ENCODE data around the gene OTUB1.

The OTUB1 gene

DNA sequence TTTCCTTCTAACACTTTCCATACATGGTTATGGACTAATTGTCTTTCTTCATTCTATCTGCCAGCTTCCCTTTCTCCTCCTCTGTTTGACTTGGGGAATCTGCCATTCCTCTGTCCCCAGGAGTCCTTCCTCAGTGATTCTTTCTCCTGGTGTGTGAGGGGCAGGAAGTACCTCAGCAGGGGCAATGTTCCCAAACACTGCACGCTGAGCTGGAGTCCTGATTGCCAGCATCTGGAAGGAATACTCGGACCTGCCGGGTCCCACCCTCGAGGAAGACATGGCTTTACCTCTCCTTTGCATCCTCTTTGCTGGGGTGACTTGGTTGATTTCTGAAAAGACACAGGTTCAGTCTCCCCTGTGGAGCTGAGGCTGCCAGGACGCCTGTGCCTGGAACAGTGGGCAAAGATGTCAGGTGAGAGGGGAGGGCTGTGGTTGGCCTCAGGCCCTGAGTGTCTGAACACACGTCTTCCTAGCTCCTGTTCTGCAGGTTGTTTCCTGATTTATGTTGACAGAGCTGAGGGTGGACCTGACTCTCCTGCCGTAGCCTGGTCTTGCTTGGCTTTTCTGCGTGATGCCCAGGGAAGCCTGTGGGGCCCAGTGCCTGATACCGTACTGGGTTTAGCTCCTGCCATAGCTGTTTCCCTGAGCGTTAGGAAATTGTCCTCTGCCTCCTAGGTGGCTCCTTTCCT, 7.5 kb upstream of the OTUB1 start:
- TF ChIP-seq, protein P1, sequence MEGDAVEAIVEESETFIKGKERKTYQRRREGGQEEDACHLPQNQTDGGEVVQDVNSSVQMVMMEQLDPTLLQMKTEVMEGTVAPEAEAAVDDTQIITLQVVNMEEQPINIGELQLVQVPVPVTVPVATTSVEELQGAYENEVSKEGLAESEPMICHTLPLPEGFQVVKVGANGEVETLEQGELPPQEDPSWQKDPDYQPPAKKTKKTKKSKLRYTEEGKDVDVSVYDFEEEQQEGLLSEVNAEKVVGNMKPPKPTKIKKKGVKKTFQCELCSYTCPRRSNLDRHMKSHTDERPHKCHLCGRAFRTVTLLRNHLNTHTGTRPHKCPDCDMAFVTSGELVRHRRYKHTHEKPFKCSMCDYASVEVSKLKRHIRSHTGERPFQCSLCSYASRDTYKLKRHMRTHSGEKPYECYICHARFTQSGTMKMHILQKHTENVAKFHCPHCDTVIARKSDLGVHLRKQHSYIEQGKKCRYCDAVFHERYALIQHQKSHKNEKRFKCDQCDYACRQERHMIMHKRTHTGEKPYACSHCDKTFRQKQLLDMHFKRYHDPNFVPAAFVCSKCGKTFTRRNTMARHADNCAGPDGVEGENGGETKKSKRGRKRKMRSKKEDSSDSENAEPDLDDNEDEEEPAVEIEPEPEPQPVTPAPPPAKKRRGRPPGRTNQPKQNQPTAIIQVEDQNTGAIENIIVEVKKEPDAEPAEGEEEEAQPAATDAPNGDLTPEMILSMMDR (IDR thresholded peaks at IDR 0.05; ENCODE audit: insufficient read depth, low read depth, low read length, missing control alignments): no peak
- no peak for DNase-seq (ENCODE audit: low read depth)
- no peak overlapping the region for H3K4me3 ChIP-seq (ENCODE audit: low read depth, low read length)

DNA sequence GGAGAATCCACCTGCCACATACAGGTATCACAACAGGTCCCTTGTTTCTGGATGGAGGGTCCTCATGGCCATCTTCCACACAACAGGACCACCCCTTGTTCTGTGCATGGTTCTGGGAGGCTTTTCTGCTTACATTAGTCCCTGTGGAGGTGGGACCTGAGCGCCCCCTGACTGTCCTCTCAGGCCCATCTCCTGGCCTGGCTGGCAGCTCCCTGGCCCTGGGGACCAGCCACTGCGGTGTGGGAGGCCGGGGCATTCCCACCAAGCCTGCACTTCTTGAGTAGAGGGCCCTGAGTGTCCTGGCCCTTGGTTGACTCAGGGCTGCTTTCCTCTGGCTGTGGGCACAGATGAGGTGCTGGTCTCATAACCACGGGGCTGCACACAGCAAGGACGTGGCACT, 6.8 kb upstream of the OTUB1 start:
- DNase-seq (ENCODE audit: low read depth): no peak
- H3K4me3 ChIP-seq (ENCODE audit: low read depth, low read length): no peak overlapping the region
- TF ChIP-seq, protein P1 (IDR thresholded peaks at IDR 0.05; ENCODE audit: insufficient read depth, low read depth, low read length, missing control alignments): no peak

DNA sequence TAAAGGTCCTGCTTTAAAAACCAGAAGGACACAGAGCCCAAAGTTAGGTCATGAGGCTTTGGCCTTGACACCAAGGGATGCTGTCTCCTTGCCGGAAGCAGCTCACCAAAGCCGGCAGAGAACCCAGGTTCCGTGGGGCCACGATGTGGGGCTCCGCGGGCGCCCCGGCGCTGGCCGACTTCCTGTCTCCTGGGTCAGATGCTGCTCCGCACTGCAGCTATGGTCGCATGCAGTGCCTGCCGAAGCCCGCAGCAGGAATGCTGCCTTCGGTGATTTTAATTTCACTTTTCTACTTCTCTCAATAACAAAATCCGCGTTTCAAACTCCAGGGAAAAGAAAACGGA, 454 bp upstream of the OTUB1 start:
- peak; percentile 82 for DNase-seq (ENCODE audit: low read depth)
- TF ChIP-seq, protein P1 (IDR thresholded peaks at IDR 0.05; ENCODE audit: insufficient read depth, low read depth, low read length, missing control alignments): no peak
- peak overlapping the region; percentile 92 for H3K4me3 ChIP-seq (ENCODE audit: low read depth, low read length)

DNA sequence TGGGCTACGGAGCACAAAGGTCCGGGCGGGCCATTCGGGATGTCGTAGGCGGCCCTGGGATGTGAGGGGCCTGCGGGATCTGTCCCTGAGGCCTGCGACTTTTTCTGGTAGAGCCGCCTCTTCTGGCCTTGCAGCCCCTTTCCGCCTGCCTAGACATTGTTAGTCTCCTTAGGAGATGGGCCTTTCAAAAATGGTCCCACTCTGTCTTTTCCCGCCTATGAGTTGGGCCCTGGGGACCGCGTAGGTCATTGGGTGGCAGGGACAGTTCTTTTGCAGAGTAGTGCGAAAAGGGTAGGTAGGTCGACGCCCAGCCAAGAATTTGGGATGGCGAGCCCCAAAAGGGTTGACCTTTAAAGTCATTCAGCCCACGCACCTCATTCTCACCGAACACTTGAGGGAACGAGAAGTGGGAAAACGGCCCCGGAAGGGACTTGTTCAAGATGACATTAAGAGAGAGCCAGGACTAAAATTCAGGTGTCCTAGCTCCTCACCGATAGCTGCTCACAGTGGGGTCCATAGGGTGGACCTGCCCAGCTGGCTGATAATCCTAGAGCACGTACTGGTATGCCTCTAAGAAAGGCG, 785 bp downstream of the OTUB1 start:
- TF ChIP-seq, protein P1 (IDR thresholded peaks at IDR 0.05; ENCODE audit: insufficient read depth, low read depth, low read length, missing control alignments): no peak
- DNase-seq (ENCODE audit: low read depth): no peak
- peak overlapping the region; percentile 92 for H3K4me3 ChIP-seq (ENCODE audit: low read depth, low read length)

DNA sequence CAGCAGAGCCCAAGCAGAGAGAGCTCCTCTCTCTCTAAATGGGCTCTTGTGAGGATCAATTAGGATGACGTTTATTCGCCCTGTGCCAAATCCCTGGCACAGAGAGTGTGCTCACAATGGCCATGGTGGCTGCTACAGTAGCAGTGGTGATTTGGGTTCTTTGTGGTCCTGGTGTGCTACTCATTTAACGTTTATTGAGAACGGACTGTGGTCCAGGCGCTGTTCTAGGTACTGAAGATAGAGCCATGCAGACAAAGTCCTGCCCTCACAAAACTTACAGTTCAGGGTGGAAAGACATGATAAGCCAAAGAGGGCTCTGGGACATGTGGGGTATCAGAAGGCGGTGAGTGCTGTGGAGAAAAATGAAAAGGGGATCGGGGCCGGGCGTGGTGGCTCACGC, 5.3 kb downstream of the OTUB1 start:
- TF ChIP-seq, protein P1 (IDR thresholded peaks at IDR 0.05; ENCODE audit: insufficient read depth, low read depth, low read length, missing control alignments): no peak
- no peak for DNase-seq (ENCODE audit: low read depth)
- H3K4me3 ChIP-seq (ENCODE audit: low read depth, low read length): no peak overlapping the region

DNA sequence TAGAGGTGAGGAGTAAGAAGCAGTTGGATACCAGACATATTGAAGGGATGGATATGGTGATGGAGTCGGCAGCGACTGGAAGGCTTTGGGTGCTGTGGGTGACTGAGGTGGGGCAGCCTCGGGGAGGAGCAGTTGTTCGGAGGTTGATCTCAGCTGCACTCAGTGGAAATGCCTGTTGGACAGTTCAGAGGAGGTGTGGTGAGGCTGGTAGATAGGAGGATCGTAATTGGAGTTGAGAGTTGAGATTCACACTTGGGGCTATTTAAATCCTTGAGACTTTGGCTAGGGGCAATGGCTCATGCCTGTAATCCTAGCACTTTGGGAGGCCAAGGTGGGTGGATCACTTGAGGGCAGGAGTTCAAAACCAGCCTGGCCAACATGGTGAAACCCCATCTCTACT, 6.9 kb downstream of the OTUB1 start:
- TF ChIP-seq, protein P1 (IDR thresholded peaks at IDR 0.05; ENCODE audit: insufficient read depth, low read depth, low read length, missing control alignments): no peak
- DNase-seq (ENCODE audit: low read depth): no peak
- no peak overlapping the region for H3K4me3 ChIP-seq (ENCODE audit: low read depth, low read length)

DNA sequence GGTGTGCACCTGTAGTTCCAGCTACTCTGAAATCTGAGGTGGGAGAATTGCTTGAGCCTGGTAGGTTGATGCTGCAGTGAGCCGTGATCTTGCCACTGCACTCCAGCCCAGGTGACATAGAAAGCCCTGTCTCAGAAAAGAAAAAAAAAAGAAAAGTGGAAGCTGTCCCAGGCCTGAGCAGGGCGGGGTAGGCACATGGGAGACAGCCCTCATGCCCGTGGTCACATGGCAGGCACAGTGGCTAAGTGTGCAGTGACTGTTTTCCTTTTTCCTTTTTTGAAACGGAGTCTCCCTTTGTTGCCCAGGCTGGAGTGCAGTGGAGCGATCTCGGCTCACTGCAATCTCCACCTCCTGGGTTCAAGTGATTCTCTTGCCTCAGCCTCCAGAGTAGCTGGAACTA, 7.8 kb downstream of the OTUB1 start:
- TF ChIP-seq, protein P1 (IDR thresholded peaks at IDR 0.05; ENCODE audit: insufficient read depth, low read depth, low read length, missing control alignments): no peak

More for the DNA sequence above, 7.8 kb downstream of the OTUB1 start:
- no peak for DNase-seq (ENCODE audit: low read depth)
- H3K4me3 ChIP-seq (ENCODE audit: low read depth, low read length): no peak overlapping the region
